GM23338 (cell line): Measurements from ENCODE around the gene WBP2NL. TPM values are rescaled to one million over a fixed set of nuclear protein-coding genes. Genes with fewer than 3 reads are reported as not detected.

Source experiments
- ATAC-seq: fragments of 200-7000 bp; cut with Tn5 transposase; 3 replicates; pipeline ENCODE4 v1.9.1; 2020
- DNase-seq: peaks from one replicate; pipeline ENCODE4 v3.0.0-alpha.2; 2015; ENCODE audit warnings: low spot score
- H2AFZ ChIP-seq: fragments of 200-600 bp; sonication (generic); 2 replicates; pipeline ENCODE4 v1.8.0; 2016; ENCODE audit warnings: antibody characterized with exemption, mild to moderate bottlenecking, moderate library complexity
- H3F3A ChIP-seq: fragments of 200-600 bp; sonication (generic); replicated peaks from 2 replicates; pipeline ENCODE4 v1.8.0; 2017; ENCODE audit warnings: antibody characterized with exemption, mixed run types, low read depth
- H3K27ac ChIP-seq: fragments of 200-600 bp; sonication (generic); 2 replicates; pipeline ENCODE4 v1.6.1; 2016; ENCODE audit warnings: low read depth
- H3K27me3 ChIP-seq: fragments of 200-600 bp; sonication (generic); 2 replicates; pipeline ENCODE4 v1.8.0; 2016; ENCODE audit warnings: mild to moderate bottlenecking, mixed run types, moderate library complexity; ENCODE audit not compliant: insufficient read depth
- H3K36me3 ChIP-seq: fragments of 200-600 bp; sonication (generic); 2 replicates; pipeline ENCODE4 v1.8.0; 2016; ENCODE audit warnings: mild to moderate bottlenecking; ENCODE audit not compliant: insufficient read depth
- H3K4me1 ChIP-seq: fragments of 200-600 bp; sonication (generic); 2 replicates; pipeline ENCODE4 v1.8.0; 2016; ENCODE audit warnings: mild to moderate bottlenecking, moderate library complexity; ENCODE audit not compliant: insufficient read depth
- H3K4me2 ChIP-seq: fragments of 200-600 bp; sonication (generic); 2 replicates; pipeline ENCODE4 v1.7.1; 2017; ENCODE audit warnings: mixed run types
- H3K4me3 ChIP-seq: fragments of 200-600 bp; sonication (generic); 2 replicates; pipeline ENCODE4 v1.6.1; 2016; ENCODE audit warnings: mixed run types
- H3K79me2 ChIP-seq: fragments of 200-600 bp; sonication (generic); replicated peaks from 2 replicates; pipeline ENCODE4 v1.8.0; 2017; ENCODE audit warnings: mild to moderate bottlenecking; ENCODE audit not compliant: insufficient read depth
- H3K9me2 ChIP-seq: fragments of 200-600 bp; sonication (generic); 2 replicates; pipeline ENCODE4 v1.8.0; 2017; ENCODE audit not compliant: insufficient read depth
- H4K20me1 ChIP-seq: fragments of 200-600 bp; sonication (generic); replicated peaks from 2 replicates; pipeline ENCODE4 v1.8.0; 2017; ENCODE audit warnings: mild to moderate bottlenecking; ENCODE audit not compliant: insufficient read depth
- H3K27ac Mint-ChIP-seq: 2 replicates; pipeline ENCODE4 v1.8.0; 2020; ENCODE audit warnings: inconsistent platforms, mild to moderate bottlenecking, moderate library complexity, mixed read lengths
- H3K27me3 Mint-ChIP-seq: 3 replicates; pipeline ENCODE4 v1.8.0; 2022; ENCODE audit warnings: low read depth, mild to moderate bottlenecking, moderate library complexity, mixed read lengths, inconsistent platforms; ENCODE audit not compliant: insufficient read depth, poor library complexity
- H3K36me3 Mint-ChIP-seq: 3 replicates; pipeline ENCODE4 v1.8.0; 2021; ENCODE audit warnings: low read depth, mild to moderate bottlenecking, inconsistent platforms, moderate library complexity, mixed read lengths
- H3K4me1 Mint-ChIP-seq: 3 replicates; pipeline ENCODE4 v1.8.0; 2020; ENCODE audit warnings: mild to moderate bottlenecking, inconsistent platforms, mixed read lengths
- H3K4me3 Mint-ChIP-seq: 3 replicates; pipeline ENCODE4 v1.8.0; 2021; ENCODE audit warnings: moderate library complexity, mild to moderate bottlenecking, inconsistent platforms, mixed read lengths
- H3K9me3 Mint-ChIP-seq: 3 replicates; pipeline ENCODE4 v1.8.0; 2020; ENCODE audit warnings: moderate library complexity, mild to moderate bottlenecking, inconsistent platforms, mixed read lengths
- CREB1 ChIP-seq: fragments of 250-450 bp; sonication (Bioruptor Pico); IDR thresholded peaks from 2 replicates; pipeline ENCODE4 v1.5.0; 2020; ENCODE audit warnings: low read depth, mild to moderate bottlenecking, moderate library complexity
- EZH2 ChIP-seq: fragments of 200-600 bp; sonication (generic); IDR thresholded peaks from one replicate; pipeline ENCODE4 v1.8.0; 2017; ENCODE audit warnings: antibody characterized with exemption, mild to moderate bottlenecking, low read depth; ENCODE audit not compliant: unreplicated experiment
- EZH2phosphoT487 ChIP-seq: fragments of 200-600 bp; sonication (generic); IDR thresholded peaks from one replicate; pipeline ENCODE4 v1.8.1; 2018; ENCODE audit warnings: antibody characterized with exemption; ENCODE audit not compliant: unreplicated experiment
- JUNB ChIP-seq: IDR thresholded peaks from one replicate; pipeline ENCODE4 v1.6.1; 2016; ENCODE audit warnings: antibody characterized with exemption; ENCODE audit not compliant: unreplicated experiment
- POLR2AphosphoS5 ChIP-seq: IDR thresholded peaks from 2 replicates; pipeline ENCODE4 v1.6.1; 2016; ENCODE audit warnings: antibody characterized with exemption, low read depth
- ZNF331 ChIP-seq: fragments of 250-450 bp; sonication (Bioruptor Pico); IDR thresholded peaks from 2 replicates; pipeline ENCODE4 v1.5.0; 2020; ENCODE audit warnings: low read depth, mild to moderate bottlenecking, moderate library complexity
- polyA plus RNA-seq: library from polyadenylated mRNA; unstranded; fragments of >200 nt; fragmentation: Nextera tagmentation; extraction: Ambion mirVana; gene quantifications from 2 replicates; pipeline ENCODE4 v1.2.1, GENCODE V29; 2016
- total RNA-seq: library from RNA; depleted of rRNA; stranded (reverse); fragments of >200 nt; shearing (Covaris generic); gene quantifications from 2 replicates; pipeline ENCODE4 v1.2.3, GENCODE V29; 2014
- TF ChIP-seq, protein P1 (sequence below), 2 experiments: fragments of 200-600 bp in 1 of 2; sonication (generic) in 1 of 2; conservative IDR thresholded peaks; 2 replicates each; pipeline versions ENCODE4 v1.5.1 to v1.6.1; 2016 to 2017; ENCODE audit warnings: antibody characterized with exemption in 2 of 2, low read depth in 2 of 2, mild to moderate bottlenecking in 2 of 2, moderate library complexity in 1 of 2
- TF ChIP-seq, protein P2 (sequence below): IDR thresholded peaks from one replicate; pipeline ENCODE4 v1.6.1; 2018; ENCODE audit warnings: antibody characterized with exemption; ENCODE audit not compliant: unreplicated experiment

Gene WBP2NL
- total and polyA plus RNA-seq, 2 experiments from 2014 or later: 0.14 TPM; not detected in 1

DNA sequence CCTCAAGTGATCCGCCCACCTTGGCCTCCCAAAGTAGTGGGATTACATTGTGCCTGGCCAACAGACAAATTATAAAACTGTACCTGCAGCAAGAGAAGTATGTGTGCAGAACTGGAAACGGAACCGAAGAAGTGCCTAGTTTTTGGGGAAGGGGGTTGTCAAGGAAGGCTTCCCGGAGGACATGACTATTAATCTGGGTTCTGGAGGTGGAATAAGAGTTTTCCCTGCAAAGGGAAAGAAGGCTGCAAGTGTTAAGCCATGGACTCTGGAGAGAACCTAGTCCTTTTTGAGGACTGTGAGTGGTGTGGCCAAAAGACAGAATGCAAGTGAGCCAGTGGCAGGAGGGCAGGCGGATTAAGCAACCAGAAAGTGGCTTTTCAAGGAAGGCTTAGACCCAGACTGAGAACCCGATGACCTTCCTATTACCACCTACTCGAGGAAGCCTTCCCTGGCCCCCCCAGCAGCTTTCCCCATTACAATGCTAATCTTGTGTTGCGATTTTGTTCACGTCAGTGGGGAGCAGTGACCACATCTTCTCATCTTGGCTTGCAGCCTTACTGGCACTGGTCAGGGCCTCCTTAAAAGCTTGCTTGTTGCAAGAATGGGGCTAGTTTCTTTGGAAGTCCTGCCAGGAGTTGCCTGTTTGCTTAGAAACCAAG, 35.0 kb upstream of the WBP2NL start (continued):
- TF ChIP-seq, protein P1, sequence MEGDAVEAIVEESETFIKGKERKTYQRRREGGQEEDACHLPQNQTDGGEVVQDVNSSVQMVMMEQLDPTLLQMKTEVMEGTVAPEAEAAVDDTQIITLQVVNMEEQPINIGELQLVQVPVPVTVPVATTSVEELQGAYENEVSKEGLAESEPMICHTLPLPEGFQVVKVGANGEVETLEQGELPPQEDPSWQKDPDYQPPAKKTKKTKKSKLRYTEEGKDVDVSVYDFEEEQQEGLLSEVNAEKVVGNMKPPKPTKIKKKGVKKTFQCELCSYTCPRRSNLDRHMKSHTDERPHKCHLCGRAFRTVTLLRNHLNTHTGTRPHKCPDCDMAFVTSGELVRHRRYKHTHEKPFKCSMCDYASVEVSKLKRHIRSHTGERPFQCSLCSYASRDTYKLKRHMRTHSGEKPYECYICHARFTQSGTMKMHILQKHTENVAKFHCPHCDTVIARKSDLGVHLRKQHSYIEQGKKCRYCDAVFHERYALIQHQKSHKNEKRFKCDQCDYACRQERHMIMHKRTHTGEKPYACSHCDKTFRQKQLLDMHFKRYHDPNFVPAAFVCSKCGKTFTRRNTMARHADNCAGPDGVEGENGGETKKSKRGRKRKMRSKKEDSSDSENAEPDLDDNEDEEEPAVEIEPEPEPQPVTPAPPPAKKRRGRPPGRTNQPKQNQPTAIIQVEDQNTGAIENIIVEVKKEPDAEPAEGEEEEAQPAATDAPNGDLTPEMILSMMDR (conservative IDR thresholded peaks at IDR 0.05; ENCODE audit: low read depth in 2 of 2): no peak
- TF ChIP-seq, protein P2, sequence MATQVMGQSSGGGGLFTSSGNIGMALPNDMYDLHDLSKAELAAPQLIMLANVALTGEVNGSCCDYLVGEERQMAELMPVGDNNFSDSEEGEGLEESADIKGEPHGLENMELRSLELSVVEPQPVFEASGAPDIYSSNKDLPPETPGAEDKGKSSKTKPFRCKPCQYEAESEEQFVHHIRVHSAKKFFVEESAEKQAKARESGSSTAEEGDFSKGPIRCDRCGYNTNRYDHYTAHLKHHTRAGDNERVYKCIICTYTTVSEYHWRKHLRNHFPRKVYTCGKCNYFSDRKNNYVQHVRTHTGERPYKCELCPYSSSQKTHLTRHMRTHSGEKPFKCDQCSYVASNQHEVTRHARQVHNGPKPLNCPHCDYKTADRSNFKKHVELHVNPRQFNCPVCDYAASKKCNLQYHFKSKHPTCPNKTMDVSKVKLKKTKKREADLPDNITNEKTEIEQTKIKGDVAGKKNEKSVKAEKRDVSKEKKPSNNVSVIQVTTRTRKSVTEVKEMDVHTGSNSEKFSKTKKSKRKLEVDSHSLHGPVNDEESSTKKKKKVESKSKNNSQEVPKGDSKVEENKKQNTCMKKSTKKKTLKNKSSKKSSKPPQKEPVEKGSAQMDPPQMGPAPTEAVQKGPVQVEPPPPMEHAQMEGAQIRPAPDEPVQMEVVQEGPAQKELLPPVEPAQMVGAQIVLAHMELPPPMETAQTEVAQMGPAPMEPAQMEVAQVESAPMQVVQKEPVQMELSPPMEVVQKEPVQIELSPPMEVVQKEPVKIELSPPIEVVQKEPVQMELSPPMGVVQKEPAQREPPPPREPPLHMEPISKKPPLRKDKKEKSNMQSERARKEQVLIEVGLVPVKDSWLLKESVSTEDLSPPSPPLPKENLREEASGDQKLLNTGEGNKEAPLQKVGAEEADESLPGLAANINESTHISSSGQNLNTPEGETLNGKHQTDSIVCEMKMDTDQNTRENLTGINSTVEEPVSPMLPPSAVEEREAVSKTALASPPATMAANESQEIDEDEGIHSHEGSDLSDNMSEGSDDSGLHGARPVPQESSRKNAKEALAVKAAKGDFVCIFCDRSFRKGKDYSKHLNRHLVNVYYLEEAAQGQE: no peak
- TF ChIP-seq EZH2phosphoT487: no peak
- TF ChIP-seq ZNF331 (CRISPR knock-in tag): no peak

DNA sequence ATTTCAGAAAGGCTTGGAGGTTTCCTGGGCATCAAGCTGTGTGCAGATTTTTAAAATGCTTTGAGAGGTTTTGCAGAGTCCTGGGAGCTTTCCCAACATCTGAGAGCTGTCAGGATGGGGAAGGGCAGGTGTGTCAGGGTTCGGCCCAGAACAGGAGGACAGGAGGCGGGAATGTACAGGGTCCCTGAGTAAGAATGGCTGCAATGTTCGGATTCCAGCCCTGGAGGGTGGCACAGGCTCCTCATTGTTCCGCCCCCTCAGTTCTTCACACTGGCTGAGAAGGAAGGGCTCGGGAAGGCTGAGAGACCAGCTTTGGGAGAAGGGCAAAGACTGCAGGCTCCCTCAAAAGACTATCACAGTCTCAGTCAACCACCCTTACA, 34.5 kb upstream of the WBP2NL start:
- H3K4me3 Mint-ChIP-seq: no peak overlapping the region
- no peaks in the 10 kb centered on the region for H3K9me2 ChIP-seq
- ATAC-seq (no peak; the same call in 2 of the 3 replicates), DNase-seq (no peak)
- 0 out of 2 replicates have a peak, but pooled peaks cover 2% of the 10 kb centered on the region for H3F3A ChIP-seq
- H3K79me2 ChIP-seq: no peaks in the 10 kb centered on the region
- H3K4me1 Mint-ChIP-seq: peaks cover 20% of the 10 kb centered on the region
- H2AFZ ChIP-seq: no peak overlapping the region
- no peak overlapping the region for H3K27ac Mint-ChIP-seq
- H3K4me3 ChIP-seq: no peak overlapping the region
- H3K27me3 ChIP-seq: no peaks in the 10 kb centered on the region; the same call in 1 of the 2 replicates
- H3K9me3 Mint-ChIP-seq: peaks cover 9% of the 10 kb centered on the region; the same call in 1 of the 3 replicates
- H3K36me3 Mint-ChIP-seq: no peaks in the 10 kb centered on the region
- no peaks in the 10 kb centered on the region for H3K36me3 ChIP-seq
- H3K4me2 ChIP-seq: no peak overlapping the region
- peaks cover 11% of the 10 kb centered on the region for H3K27me3 Mint-ChIP-seq
- H3K4me1 ChIP-seq: no peaks in the 10 kb centered on the region; the same call in 1 of the 2 replicates
- no peak overlapping the region for H3K27ac ChIP-seq
- H4K20me1 ChIP-seq: no peaks in the 10 kb centered on the region
- TF ChIP-seq, protein P1 (conservative IDR thresholded peaks at IDR 0.05; ENCODE audit: low read depth in 2 of 2): no peak
- TF ChIP-seq, protein P2: no peak
- TF ChIP-seq JUNB (no peak), EZH2 (no peak), CREB1 (CRISPR knock-in tag) (no peak), POLR2AphosphoS5 (no peak), EZH2phosphoT487 (no peak)
